GM19452 (cell line): ENCODE results near the gene NOTCH1.
"Not testable (repeated sequence)": the region's sequence is repeated elsewhere in the genome, so short reads cannot be mapped to it uniquely, and the experiment has no call there.

ENCODE experiments used
- ATAC-seq: cut with Tn5 transposase; IDR thresholded peaks from one replicate; pipeline ENCODE4 v1.9.1; 2021; ENCODE audit not compliant: unreplicated experiment

NOTCH1 gene

DNA sequence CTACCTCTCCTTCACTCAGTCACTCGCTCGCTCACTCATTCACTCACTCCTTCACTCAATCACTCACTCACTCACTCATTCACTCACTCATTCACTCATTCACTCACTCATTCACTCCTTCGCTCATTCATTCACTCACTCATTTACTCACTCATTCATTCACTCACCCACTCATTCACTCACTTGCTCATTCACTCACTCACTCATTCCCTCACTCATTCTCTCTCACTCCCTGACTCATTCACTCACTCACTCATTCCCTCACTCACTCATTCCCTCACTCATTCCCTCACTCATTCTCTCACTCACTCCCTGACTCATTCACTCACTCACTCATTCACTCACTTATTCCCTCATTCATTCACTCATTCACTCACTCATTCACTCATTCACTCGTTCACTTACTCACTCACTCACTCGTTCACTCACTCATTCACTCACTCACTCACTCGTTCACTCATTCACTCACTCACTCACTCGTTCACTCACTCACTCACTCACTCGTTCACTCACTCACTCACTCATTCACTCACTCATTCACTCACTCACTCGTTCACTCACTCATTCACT is 33.9 kb upstream of the NOTCH1 start:
- ATAC-seq: not testable (repeated sequence)

DNA sequence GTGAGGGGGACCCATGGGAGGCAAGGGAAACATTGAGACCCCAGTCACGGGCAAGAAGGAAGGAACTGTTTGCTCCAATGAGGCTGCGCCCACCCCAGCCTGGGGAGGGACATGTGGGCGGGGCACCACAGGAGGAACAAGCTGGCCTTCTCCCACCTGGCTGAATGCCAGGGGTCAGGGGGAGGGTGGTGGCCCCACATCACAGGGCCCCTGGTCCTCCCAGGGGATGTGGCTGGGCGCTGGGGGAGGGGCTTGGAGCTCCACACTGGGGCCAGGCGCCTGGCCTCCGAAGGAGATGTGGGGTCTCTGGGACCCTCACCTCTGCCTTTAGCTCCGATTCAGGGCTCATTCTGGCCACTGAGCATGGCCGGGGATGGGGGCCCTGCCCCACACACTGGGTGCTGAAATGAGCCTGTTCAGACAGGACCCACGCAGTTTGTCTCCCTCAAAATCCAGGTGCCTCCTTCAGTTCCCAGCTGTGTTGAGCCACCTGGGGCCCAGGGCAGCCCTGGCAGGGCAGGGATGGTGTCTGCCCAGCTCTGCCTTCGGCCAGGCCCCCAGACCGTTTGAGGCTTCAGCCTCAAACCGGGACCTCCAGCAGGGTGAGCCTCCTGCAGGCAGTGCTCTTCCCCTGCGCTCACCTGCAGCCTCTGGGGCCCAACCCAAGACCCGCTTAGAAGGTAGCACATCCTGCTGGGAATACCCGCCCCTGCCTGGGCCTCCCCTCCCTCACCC is 33.2 kb upstream of the NOTCH1 start:
- no peak for ATAC-seq

DNA sequence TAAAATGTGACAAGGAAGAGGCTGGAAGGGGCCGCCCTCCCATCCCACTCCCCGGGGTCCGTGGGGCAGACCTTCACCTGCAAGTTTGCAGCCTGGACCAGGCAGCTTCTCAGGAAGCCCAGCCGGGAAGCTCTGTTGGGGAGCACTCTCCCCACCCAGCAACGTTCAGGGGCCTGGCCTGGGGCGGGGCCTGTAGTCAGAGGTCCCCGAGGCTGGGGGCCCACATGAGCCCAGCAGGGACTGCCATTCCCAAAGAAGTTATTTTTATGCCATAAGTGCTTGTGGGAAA is 32.7 kb upstream of the NOTCH1 start:
- no peak for ATAC-seq

DNA sequence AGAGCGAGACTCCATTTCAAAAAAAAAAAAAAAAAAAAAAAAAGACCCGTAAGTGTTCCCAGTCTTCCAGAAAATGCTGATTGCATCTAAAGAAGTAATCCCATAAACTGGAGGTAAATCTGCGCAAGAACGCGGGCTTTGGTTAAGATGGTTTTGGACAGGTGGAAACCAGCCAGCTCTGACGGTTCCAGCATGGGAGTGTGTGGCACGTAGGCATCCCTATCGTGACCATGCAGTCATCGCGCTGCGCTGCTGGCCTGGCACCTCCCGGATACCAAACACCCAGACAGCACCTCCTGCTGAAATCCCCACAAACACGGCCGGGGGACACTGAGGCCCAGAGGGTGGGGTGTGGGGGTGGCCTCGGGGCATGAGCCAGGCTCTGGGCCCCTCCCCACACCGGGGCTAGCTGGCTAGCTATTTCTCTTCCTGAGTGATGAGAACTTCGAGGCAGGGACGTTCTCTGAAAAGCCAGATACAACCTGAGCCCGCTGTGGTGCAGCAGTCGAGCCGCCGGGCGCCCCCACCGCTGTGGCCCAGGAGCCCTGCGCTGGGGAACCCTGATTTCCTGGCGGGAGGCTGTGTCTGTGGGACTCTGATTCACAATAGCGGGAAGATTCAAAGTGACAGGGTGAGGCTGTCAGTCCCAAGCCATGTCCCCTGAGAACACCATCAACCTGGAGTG is 32.2 kb upstream of the NOTCH1 start:
- ATAC-seq: no peak

DNA sequence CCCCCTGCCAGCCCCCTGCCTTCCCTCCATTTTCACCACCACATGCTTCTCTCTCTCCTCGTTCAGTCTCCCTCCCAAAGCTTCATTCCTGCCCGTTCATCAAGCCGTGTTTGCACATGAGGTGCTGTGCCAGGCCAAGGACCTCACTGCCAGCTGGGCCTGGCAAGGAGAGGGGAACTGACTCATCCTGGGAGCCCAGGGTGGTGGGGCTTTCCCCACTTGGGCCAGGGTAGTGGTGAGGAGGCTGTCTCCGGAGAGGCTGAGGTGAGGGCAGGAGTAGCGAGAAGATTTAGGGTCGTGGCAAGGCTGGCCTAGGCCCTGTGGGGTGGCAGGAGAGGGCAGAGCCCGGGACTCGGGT is 30.4 kb upstream of the NOTCH1 start:
- ATAC-seq: no peak

DNA sequence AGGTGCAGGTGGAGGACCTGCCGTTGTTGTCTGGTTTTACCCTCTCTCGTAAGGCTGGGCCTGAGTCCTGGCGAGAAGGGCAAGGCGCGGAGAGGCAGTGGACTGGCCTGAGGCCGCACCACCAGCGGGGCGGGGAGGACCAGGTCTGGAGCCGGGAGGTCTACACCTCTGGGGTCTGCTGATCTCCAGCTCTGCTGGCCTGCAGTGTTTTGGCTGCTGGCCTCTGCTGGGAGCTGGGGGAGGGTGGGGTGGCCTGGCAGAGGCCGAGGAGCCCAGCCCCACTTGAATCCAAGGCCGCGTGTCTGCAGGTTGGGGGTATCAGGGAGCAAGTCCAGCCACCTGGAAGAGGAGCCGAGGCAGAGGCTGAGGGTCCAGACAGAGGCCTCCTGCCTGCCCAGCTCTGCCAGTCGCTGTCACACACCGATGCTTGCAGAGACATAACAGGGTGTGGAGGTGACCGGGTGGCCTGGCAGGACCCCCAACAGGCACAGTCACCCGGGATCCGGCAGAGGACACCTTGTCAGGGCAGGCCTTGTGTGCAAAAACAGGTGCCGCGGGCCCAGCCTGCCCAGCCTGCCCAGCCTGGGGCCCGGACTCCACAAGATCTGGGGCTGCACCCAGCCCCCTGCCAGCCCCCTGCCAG is 29.9 kb upstream of the NOTCH1 start:
- ATAC-seq: no peak

DNA sequence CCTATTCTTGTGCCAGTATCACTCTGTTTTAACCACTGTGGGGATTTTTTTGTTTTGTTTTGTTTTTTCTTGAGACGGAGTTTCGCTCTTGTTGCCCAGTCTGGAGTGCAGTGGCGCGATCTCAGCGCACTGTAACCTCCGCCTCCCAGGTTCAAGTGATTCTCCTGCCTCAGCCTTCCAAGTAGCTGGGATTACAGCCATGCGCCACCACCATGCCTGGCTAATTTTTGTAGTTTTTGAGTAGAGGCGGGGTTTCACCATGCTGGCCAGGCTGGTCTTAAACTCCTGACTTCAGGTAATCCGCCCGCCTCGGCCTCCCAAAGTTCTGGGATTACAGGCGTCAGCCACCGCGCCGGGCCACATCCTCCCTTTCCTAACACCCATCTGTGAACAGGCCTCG is 28.8 kb upstream of the NOTCH1 start:
- ATAC-seq: not testable (repeated sequence)

DNA sequence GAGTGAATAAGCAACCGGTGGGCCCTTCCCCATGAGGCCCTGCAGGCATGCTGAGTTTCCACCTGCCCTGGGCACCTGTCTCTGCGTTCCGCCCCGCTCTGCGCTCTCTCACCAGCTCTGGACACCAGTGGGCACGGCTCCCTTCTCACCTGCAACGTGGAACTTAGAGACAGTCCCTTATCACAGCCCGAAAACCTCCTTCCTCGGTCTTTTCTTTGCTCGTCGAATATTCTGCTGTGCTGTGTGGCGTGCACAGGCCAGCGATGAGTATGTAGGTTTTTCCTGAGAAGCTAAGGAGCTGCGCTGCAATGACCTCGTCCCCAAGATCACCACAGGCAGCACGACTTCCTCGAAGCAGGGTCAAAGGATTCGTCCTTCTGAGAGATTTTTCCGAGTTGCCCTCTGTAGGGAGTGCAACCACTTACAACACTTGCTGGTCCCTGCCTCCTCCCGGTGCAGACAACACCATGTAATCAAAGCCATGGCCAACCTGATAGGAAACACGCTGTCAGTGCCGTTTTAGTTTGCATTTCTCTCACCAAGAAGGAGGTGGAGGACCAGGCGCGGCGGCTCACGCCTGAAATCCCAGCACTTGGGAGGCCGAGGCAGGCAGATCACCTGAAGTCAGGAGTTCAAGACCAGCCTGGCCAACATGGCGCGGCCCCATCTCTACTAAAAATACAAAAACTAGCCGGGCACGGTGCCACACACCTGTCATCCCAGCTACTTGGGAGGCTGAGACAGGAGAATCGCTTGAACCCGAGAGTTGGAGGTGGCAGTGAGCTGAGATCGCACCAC is 27.2 kb upstream of the NOTCH1 start:
- ATAC-seq: no peak

DNA sequence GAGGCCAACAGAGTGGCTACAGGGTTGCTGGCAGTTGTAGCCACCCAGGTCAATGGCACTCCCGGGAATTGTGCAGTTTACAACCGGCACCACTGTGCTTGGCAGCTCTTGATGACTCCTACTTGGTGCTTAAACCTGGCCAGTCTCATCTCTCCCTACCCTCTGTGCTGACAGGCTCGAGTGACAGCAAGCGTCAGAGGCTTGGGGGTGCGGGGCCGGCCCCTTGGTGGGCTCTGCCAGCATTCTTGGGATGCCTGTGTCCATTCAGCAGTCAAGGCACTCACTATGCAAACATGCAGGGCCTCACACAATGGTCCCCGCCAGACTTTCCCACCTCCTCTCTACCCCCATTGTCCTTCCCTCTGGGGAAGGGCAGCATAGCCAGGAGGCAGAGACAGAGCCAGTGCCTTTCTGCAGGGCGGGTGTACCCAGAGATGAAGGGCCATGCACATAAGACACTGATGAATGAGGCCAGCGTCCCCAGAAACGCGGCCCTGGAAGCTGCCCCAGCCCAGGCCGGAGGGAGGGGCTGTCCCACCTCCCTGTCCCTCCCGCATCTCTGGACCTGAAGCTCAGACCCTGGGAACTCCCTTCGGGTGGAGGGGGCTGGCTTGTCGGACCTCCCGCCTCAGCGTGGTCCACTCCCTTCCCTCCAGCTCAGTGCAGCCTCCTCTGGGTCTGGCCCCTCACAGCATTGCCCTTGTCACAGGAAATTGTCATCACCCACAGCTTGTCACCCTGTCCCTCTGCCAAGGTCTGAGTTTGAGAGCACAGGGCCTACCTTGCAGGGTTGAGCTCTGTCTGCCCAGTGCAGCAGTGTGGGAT is 26.4 kb upstream of the NOTCH1 start:
- no peak for ATAC-seq

DNA sequence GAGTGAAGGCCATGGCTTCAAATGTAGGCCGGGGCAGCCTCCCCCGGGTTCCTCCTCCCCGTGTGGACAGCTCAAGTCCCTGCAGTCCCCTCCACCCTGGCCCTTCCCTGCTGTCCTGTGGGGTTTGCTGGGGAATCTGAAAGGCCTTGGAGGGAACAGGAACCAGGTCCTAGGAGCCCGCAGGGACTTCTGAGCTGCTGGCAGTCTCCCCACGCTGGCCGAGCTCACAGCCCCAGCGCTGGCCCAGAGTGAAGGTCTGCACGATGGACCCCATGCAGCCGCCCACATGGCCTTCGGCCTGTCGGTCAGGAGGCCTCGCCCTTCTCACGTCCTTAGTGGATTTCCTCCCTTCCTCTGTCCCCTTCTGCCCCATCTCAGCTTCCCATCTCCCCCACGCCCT is 25.7 kb upstream of the NOTCH1 start:
- ATAC-seq: no peak

DNA sequence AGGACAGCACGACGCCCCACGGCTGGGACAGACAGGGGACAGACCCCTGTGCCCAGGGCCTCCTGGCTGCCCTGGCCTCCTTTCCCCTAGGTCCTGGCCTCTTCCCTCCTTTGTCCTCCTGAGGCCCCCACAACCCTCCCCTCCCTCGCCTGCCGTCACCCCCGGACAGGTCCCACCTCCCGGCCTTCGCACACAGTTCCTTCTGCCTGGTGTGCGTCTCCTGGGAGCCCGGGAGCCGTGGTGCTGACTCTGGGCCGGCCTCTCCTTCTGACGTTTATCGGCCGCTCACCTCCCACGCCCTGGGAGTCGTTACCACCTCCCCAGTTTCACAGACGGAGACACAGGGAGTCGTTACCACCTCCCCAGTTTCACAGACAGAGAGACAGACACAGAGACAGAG is 25.1 kb upstream of the NOTCH1 start:
- no peak for ATAC-seq

DNA sequence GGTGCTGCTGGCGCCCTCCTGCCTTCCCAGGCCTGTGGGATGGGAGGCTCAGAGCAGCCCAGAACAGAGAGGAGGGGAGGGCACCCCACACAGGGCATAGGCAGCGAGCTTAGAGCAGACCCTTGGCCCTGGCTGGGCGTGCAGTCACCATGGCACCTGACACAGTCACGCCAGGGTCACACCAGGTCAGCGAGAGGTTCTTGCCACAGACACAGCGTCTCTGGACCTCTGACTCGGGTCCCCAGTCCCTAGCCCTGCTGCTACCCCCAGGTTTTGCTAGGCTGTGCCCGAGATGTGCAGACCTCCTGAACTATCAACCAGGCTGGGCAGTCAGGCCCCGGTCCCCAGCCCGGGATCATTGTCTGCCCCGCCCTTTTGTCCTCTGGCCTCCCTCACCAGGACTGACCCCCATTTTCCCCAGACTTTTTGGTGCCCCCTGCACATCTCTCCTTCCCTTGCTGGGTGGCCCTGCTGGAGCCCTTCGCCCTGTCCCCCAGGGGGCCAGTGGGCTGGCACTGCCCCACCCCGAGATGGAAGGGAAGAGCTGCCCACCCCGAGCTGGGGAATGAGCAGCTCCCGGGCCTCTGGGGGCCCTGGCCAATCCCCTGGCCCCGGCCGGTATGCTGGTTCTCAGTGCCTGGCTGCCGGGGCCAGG is 24.5 kb upstream of the NOTCH1 start:
- ATAC-seq: no peak

DNA sequence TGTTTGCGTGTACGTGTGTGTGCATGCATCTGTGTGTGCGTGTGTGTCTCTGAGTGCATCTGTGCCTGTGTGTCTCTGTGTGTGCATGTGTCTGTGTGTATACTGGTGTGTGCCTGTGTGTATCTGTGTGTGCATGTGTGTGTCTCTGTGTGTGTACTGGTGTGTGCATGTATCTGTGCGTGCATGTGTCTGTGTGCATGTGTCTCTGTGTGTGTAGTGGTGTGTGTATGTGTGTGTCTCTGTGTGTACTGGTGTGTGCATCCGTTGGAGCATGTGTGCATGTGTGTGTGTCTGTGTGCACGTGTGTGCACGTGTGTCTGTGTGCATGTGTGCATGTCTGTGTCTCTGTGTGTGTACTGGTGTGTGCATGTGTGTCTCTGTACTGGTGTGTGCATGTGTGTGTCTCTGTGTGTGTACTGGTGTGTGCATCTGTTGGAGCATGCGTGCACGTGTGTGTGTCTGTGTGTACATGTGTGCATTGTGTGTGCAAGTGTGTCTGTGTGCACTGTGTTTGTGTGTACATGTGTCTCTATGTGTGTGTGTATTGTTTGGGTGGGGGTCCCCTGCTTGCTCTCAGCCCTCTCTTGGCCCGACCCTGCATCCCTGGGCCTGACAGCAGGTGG is 23.8 kb upstream of the NOTCH1 start:
- no peak for ATAC-seq

DNA sequence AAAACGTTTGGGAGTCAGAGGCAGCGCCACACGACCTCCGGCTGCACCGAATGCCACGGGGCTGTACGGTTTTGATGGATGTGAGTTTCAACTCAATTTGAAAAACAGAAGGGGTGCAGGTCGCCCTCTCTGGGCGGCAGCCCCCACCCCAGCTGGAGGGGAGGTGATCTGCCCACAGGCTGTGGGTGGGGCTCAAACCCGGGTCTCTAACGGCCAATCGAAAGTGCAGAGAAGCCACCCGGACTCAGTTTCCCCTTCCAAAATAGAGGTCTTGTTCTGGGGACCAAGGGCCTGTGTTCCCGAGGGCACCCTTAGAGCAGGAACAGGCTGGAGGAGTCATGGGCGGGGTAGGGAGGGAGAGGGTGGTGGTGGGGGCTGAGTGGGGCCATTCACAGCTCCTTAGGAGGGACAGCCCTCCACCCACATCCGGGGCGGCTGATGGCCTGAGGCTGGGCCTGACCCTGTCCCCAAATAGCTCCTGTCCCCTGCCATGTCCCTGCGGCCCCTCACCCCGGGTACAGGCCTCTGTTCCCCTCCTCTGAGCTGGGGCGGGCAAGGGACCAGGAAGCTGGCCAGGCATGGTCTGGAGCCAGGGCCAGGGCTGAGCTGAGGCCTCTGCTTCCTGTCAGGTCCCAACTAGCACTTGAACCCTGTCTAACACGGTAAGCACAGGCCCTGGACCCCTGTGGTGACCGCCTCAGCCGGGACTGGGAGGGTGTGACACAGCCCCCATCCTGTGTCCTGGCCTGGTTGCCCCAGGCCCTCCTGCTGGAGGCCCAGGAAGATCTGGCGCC is 22.6 kb upstream of the NOTCH1 start:
- no peak for ATAC-seq

DNA sequence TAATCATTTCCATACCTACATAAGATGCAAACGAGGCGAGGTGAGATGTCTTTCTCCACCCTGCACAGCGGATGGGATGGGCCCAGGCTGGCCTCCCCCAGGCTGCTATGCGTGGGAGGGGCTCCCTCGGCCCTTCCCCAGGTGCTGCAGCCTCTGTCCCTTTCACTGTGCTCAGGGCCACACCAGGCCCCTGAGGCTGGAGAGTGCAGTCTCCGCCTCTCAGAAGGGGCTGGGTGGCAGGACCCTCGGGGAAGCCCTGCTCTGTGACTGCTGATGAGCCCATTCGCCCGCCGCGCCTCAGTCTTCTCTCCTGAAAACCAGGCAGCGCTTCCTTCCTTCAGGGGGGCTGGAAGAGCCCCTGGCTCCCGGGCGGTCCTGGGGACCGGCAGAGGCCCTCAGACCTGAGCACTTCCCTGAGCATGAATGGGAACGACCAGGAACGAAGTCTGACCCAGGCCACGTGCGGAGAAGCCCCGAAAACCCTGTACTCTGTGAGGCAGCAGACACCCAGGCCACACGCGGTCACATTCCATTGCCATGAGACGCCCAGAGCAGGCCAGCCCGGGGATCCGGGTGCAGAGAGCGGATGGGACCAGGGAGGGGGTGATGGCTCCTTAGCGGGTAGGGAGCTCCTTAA is 21.9 kb upstream of the NOTCH1 start:
- ATAC-seq: no peak

DNA sequence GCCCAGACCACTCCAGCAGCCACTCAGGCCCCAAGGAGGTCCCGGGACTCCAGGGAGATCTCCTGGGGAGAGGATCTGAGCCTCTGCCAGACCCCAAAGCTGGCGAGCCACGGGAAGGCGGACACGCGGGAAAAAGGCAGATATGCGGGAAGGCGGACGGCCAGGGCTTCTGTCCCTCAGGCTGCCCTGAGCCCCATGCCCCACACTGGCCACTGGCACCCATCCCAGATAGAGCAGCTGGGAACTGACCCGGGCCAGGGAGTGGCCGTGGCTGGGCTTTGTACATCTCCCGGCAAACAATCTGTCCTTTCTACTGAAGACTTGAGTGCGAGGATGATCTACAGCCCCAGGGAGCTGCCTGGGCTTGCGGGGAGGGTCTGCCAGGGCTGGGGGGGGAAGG is 21.1 kb upstream of the NOTCH1 start:
- ATAC-seq: no peak

DNA sequence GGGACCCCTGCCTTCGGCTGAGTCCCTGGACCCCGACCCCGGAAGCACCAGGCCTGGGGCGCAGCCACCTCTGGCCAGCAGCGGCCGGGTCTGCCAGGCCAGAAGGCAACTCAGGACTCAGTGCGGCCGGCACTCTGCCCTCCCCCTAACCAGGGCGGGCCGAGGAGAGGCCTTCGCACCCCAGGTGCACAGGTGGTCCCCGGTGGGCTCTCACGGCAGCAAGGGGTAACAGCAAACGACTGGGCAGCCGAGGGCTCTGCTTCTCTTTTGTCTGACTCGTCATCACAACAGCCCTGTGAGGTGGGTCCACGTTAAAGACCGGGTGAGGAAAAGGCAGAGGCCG is 20.7 kb upstream of the NOTCH1 start:
- no peak for ATAC-seq

DNA sequence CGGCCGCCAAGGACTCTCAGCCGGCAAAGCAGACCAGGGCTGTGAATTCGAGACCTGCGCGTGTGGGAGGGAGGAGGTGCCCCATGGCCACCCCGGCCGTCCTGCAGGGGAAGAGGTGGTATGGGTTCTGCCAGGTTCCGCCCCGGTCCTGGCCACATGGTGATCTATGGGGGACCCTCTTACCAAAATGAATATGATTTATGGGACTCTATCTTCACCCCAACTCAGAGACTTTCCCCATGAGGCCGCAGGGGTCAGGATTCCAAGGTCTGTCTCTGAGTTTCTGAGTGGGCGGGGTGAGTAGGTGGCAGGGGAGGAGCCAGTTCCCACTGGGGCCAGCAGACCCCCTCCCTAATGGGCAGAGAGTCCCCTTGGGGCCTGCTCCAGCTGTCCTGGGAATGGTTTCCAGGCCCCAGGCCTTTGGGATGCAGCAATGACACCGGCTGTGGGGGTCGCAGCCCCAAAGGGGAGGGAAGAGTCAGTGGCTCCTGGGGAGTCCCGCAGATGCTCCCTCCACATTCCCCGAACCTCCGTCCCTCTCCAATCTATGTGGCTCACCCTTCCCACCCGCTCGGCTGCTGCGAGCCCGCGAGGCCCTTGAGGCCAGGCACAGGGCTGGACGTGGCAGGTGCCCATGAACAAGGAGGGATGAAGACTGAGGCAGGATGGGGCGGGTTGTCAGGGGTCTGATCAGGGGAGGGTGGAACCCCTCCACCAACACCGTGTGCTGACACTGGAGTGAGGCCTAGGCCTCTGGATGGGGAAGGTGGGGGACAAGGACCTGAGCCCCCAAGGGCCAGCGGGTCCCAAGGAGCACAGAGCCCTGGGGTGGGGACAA is 20.1 kb upstream of the NOTCH1 start:
- no peak for ATAC-seq
